ENCODE data around the gene GLB1L3.

Gene GLB1L3

DNA sequence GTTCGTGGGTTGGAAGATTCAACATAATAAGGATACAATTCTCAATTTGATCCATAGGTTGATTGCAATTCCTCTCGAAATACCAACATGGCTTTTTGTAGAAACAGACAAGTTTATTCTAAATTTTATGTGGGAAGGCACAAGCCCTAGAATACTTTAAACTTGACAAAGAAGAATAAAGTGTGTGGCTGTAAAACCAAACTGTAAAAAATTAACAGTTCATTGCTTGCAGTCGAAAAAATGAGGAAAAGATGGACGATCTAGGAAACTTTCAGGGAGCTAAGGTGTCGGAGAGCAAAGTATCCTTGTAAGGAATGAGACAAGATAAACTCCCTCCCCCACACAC, 1.0 kb upstream of the GLB1L3 start:
- peaks cover 0 to 3% of the 10 kb centered on the region in 2 experiments; a peak in 1 of 3 replicates for H3K36me3 ChIP-seq (ENCODE audit: control insufficient read depth in 2 of 2, insufficient read depth in 1 of 2, low read length in 2 of 2)
- H3K4me3 ChIP-seq (ENCODE audit: low read depth, low read length), result peak overlapping the region; percentile 52
- H3K4me1 ChIP-seq (ENCODE audit: control insufficient read depth, insufficient read depth, low read length), result peaks cover 7% of the 10 kb centered on the region
- peak overlapping the region; percentile 69; the same call in 1 of the 2 replicates for H3K27ac ChIP-seq (ENCODE audit: extremely low read depth, low read depth, low read length)
- POLR2A ChIA-PET, result interaction anchor here (1.2 to 3.0 kb wide), 6 partner anchors 11 to 137 kb away, joined by 3 to 27 read pairs (median 4); partner anchors contain the start of genes ACAD8, B3GAT1, NCAPD3 and VPS26B
- CTCF ChIA-PET, result interaction anchor here (0.8 to 5.4 kb wide), 6 partner anchors 12 to 31 kb away, joined by 3 to 35 read pairs (median 4); no protein-coding TSS in a partner anchor
- no peaks in the 10 kb centered on the region for H3K9me3 ChIP-seq (ENCODE audit: control insufficient read depth, insufficient read depth, low read depth, low read length)
- TF ChIP-seq PRDM6 (tag by site-specific recombination; IDR thresholded peaks at IDR 0.05) (peak; percentile 54), KLF7 (tag by site-specific recombination; IDR thresholded peaks at IDR 0.05; ENCODE audit: borderline replicate concordance) (no peak), ZNF548 (tag by site-specific recombination; IDR thresholded peaks at IDR 0.05) (no peak), ZNF394 (tag by site-specific recombination; IDR thresholded peaks at IDR 0.05; ENCODE audit: borderline replicate concordance) (no peak), ZBTB20 (tag by site-specific recombination; IDR thresholded peaks at IDR 0.05) (no peak), TRIM28 (IDR thresholded peaks at IDR 0.05; ENCODE audit: borderline replicate concordance, low read length) (no peak)
- TF ChIP-seq, protein P1, sequence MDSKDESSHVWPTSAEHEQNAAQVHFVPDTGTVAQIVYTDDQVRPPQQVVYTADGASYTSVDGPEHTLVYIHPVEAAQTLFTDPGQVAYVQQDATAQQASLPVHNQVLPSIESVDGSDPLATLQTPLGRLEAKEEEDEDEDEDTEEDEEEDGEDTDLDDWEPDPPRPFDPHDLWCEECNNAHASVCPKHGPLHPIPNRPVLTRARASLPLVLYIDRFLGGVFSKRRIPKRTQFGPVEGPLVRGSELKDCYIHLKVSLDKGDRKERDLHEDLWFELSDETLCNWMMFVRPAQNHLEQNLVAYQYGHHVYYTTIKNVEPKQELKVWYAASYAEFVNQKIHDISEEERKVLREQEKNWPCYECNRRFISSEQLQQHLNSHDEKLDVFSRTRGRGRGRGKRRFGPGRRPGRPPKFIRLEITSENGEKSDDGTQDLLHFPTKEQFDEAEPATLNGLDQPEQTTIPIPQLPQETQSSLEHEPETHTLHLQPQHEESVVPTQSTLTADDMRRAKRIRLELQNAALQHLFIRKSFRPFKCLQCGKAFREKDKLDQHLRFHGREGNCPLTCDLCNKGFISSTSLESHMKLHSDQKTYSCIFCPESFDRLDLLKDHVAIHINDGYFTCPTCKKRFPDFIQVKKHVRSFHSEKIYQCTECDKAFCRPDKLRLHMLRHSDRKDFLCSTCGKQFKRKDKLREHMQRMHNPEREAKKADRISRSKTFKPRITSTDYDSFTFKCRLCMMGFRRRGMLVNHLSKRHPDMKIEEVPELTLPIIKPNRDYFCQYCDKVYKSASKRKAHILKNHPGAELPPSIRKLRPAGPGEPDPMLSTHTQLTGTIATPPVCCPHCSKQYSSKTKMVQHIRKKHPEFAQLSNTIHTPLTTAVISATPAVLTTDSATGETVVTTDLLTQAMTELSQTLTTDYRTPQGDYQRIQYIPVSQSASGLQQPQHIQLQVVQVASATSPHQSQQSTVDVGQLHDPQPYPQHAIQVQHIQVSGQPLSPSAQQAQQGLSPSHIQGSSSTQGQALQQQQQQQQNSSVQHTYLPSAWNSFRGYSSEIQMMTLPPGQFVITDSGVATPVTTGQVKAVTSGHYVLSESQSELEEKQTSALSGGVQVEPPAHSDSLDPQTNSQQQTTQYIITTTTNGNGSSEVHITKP (tag by site-specific recombination; IDR thresholded peaks at IDR 0.05), result 0 out of 2 replicates have a peak, but pooled peaks have one; percentile 40

- Histone ChIP-seq H3K9me3 (ENCODE audit: control insufficient read depth, insufficient read depth, low read depth, low read length) (no peaks in the 10 kb centered on the region), H3K27ac (ENCODE audit: extremely low read depth, low read depth, low read length) (peak overlapping the region; percentile 69; the same call in 1 of the 2 replicates), H3K4me3 (ENCODE audit: low read depth, low read length) (peak overlapping the region; percentile 52), H3K36me3 (ENCODE audit: control insufficient read depth in 2 of 2, insufficient read depth in 1 of 2, low read length in 2 of 2) (peaks cover 0 to 3% of the 10 kb centered on the region in 2 experiments; a peak in 1 of 3 replicates), H3K4me1 (ENCODE audit: control insufficient read depth, insufficient read depth, low read length) (peaks cover 7% of the 10 kb centered on the region)
- POLR2A ChIA-PET, result interaction anchor here (0.9 to 3.0 kb wide), 6 partner anchors 9 to 135 kb away, joined by 3 to 27 read pairs (median 4); partner anchors contain the start of genes B3GAT1, NCAPD3 and VPS26B
- CTCF ChIA-PET, result interaction anchor here (0.9 to 5.4 kb wide), 4 partner anchors 10 to 81 kb away, joined by 3 to 35 read pairs (median 5); no protein-coding TSS in a partner anchor
- TF ChIP-seq ZNF639 (tag by site-specific recombination; IDR thresholded peaks at IDR 0.05) (no peak), ZBTB26 (tag by site-specific recombination; optimal IDR thresholded peaks at IDR 0.05) (peak; percentile 80), SP2 (tag by site-specific recombination; IDR thresholded peaks at IDR 0.05) (no peak; the same call in 1 of the 2 replicates), KLF8 (tag by site-specific recombination; IDR thresholded peaks at IDR 0.05) (0 out of 2 replicates have a peak, but pooled peaks have one; percentile 1), HIC1 (tag by site-specific recombination; IDR thresholded peaks at IDR 0.05) (no peak), ZSCAN30 (tag by site-specific recombination; IDR thresholded peaks at IDR 0.05) (peak; percentile 1; the same call in 1 of the 2 replicates), ZNF600 (tag by site-specific recombination; IDR thresholded peaks at IDR 0.05) (0 out of 2 replicates have a peak, but pooled peaks have one; percentile 11), ZNF704 (tag by site-specific recombination; IDR thresholded peaks at IDR 0.05) (no peak), ZBTB11 (tag by site-specific recombination; conservative IDR thresholded peaks at IDR 0.05; ENCODE audit: low read depth) (0 out of 2 replicates have a peak, but pooled peaks have one; percentile 46)
Observed at GRCh38 chr11:134276396-134277182, 410 bp downstream of the GLB1L3 start.
